CD14-positive monocyte (primary cell): ENCODE results near the gene CTBS. TPM values are rescaled to one million over a fixed set of nuclear protein-coding genes. Genes with fewer than 3 reads are reported as not detected.

ENCODE experiments used
- DNase-seq, 3 donors: peaks; one replicate each; pipeline ENCODE4 v3.0.0-alpha.2; 2011 to 2022
- H2AFZ ChIP-seq: 2 replicates; pipeline ENCODE4 v1.6.0; 2012; ENCODE audit warnings: mild to moderate bottlenecking, low read depth, low read length, inconsistent platforms; ENCODE audit not compliant: insufficient read depth, poor library complexity, severe bottlenecking
- H3K27ac ChIP-seq, 2 donors: 1 replicate in 1 of 2; 2 replicates in 1 of 2; pipeline ENCODE4 v1.5.1; 2012 to 2013; ENCODE audit warnings: low read length in 2 of 2, control low read depth in 1 of 2, inconsistent platforms in 1 of 2, low read depth in 1 of 2, mild to moderate bottlenecking in 1 of 2
- H3K27me3 ChIP-seq, 2 donors: one replicate each; pipeline versions ENCODE4 v1.6.0 to v1.6.1; 2011 to 2013; ENCODE audit warnings: low read length in 2 of 2; ENCODE audit not compliant: control insufficient read depth in 2 of 2, insufficient read depth in 2 of 2
- H3K36me3 ChIP-seq, 2 donors: replicated peaks in 1 of 2; 1 replicate in 1 of 2; 2 replicates in 1 of 2; pipeline versions ENCODE4 v1.5.1 to v1.6.1; 2012 to 2013; ENCODE audit warnings: low read length in 2 of 2, control low read depth in 1 of 2, inconsistent platforms in 1 of 2, mild to moderate bottlenecking in 1 of 2; ENCODE audit not compliant: insufficient read depth in 2 of 2, control insufficient read depth in 1 of 2
- H3K4me1 ChIP-seq, 2 donors: 1 replicate in 1 of 2; 2 replicates in 1 of 2; pipeline versions ENCODE4 v1.5.1 to v1.6.1; 2012 to 2013; ENCODE audit warnings: low read length in 2 of 2, control low read depth in 1 of 2, inconsistent platforms in 1 of 2, mild to moderate bottlenecking in 1 of 2, moderate library complexity in 1 of 2; ENCODE audit not compliant: insufficient read depth in 2 of 2, control insufficient read depth in 1 of 2
- H3K4me2 ChIP-seq: replicated peaks from 2 replicates; pipeline ENCODE3; 2012; ENCODE audit warnings: low read length, moderate library complexity, mild to moderate bottlenecking; ENCODE audit not compliant: poor library complexity, severe bottlenecking; ENCODE audit errors: extremely low read depth
- H3K4me3 ChIP-seq, 3 experiments: fragments of 200-600 bp in 1 of 3; sonication (generic) in 1 of 3; replicated peaks in 1 of 3; 1 replicate in 2 of 3; 2 replicates in 1 of 3; pipeline ENCODE4 v1.5.1; 2011 to 2013; ENCODE audit warnings: low read length in 3 of 3, mild to moderate bottlenecking in 3 of 3, control low read depth in 2 of 3, low read depth in 2 of 3, inconsistent platforms in 1 of 3, moderate library complexity in 1 of 3
- H3K79me2 ChIP-seq: 2 replicates; pipeline ENCODE4 v1.6.0; 2012; ENCODE audit warnings: mild to moderate bottlenecking, control low read depth, inconsistent platforms, low read length, moderate library complexity; ENCODE audit not compliant: insufficient read depth
- H3K9ac ChIP-seq: 2 replicates; pipeline ENCODE4 v1.6.0; 2017; ENCODE audit warnings: low read length, mild to moderate bottlenecking; ENCODE audit not compliant: insufficient read depth, poor library complexity, severe bottlenecking
- H3K9me3 ChIP-seq, 2 donors: replicated peaks in 1 of 2; 1 replicate in 1 of 2; 2 replicates in 1 of 2; pipeline versions ENCODE4 v1.5.1 to v1.6.1; 2012 to 2013; ENCODE audit warnings: low read length in 2 of 2, control low read depth in 1 of 2; ENCODE audit not compliant: control insufficient read depth in 1 of 2, insufficient read depth in 1 of 2
- H4K20me1 ChIP-seq: 2 replicates; pipeline ENCODE4 v1.6.0; 2012; ENCODE audit warnings: mild to moderate bottlenecking, low read length, control low read depth, moderate library complexity; ENCODE audit not compliant: insufficient read depth
- H3K27ac Mint-ChIP-seq, 7 donors: one replicate each; pipeline ENCODE4 v1.8.0; 2020; ENCODE audit warnings: mild to moderate bottlenecking in 7 of 7, mixed read lengths in 7 of 7, moderate library complexity in 6 of 7, inconsistent platforms in 2 of 7
- H3K27me3 Mint-ChIP-seq, 3 donors: one replicate each; pipeline ENCODE4 v1.8.0; 2021 to 2022; ENCODE audit warnings: low read depth in 3 of 3, mild to moderate bottlenecking in 3 of 3, mixed read lengths in 3 of 3, moderate library complexity in 3 of 3, inconsistent platforms in 1 of 3
- H3K36me3 Mint-ChIP-seq, 2 donors: one replicate each; pipeline ENCODE4 v1.8.0; 2020; ENCODE audit warnings: mixed read lengths in 2 of 2, inconsistent platforms in 1 of 2, mild to moderate bottlenecking in 1 of 2
- H3K4me1 Mint-ChIP-seq: one replicate; pipeline ENCODE4 v1.8.0; 2020; ENCODE audit warnings: mild to moderate bottlenecking, mixed read lengths
- H3K4me3 Mint-ChIP-seq, 2 donors: one replicate each; pipeline ENCODE4 v1.8.0; 2020; ENCODE audit warnings: mild to moderate bottlenecking in 2 of 2, mixed read lengths in 2 of 2, moderate library complexity in 1 of 2
- H3K9me3 Mint-ChIP-seq, 7 donors: one replicate each; pipeline ENCODE4 v1.8.0; 2020 to 2022; ENCODE audit warnings: mixed read lengths in 7 of 7, mild to moderate bottlenecking in 6 of 7, moderate library complexity in 6 of 7, inconsistent platforms in 2 of 7
- WGBS: methylation state at CpG from one replicate; pipeline ENCODE4 v1.1.5; 2013; ENCODE audit warnings: missing lambda C conversion rate; ENCODE audit not compliant: insufficient coverage; 5-methylcytosine and 5-hydroxymethylcytosine counted together
- intact Hi-C, 2 donors: fragments of 100-400 bp; cut with micrococcal nuclease; formaldehyde crosslinking; loops; one replicate each; pipeline versions ENCODE4 v1.15.0 to v1.15.1; 2023
- polyA plus RNA-seq, 3 donors: library from polyadenylated mRNA; depleted of rRNA in 1 of 3; unstranded in 2 of 3; stranded (reverse) in 1 of 3; fragments of 300-500 nt in 2 of 3; fragments of >200 nt in 1 of 3; fragmentation: Illumina TruSeq in 2 of 3; gene quantifications; 1 replicate in 2 of 3; 2 replicates in 1 of 3; pipeline ENCODE4 v1.2.3, GENCODE V29; 2012 to 2021
- TF ChIP-seq, protein P1 (sequence below): fragments of 200-600 bp; IDR thresholded peaks from one replicate; pipeline ENCODE4 v1.8.0; 2022; ENCODE audit warnings: antibody characterized with exemption, mild to moderate bottlenecking

Gene CTBS
- polyA plus RNA-seq, 3 donors, result 29.2 to 62.2 (median 44.8) TPM

DNA sequence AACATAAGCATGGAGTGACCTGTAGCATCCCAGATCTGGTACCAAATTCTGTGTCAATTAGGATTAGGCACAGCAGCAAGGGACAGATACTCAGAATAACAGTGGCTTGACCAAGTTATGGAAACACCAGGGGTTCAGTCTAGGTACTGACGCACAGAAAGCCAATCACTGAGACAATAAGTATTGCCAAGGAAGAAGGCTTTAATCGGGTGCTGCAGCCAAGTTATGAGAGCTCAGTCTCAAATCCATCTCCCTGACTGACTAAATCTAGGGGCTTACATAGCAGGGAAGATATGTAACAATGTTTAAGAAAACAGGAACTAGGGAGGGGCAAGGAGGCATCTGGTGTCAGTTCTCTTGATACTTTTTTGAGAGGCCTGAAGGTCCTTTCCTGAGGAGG lies 39.6 kb upstream of the CTBS start:
- no peak for DNase-seq
- Mint-ChIP-seq H3K9me3 (peaks cover 20 to 38% (median 31%) of the 10 kb centered on the region in 7 donors), H3K4me3 (no peak overlapping the region), H3K27ac (no peak overlapping the region), H3K36me3 (no peaks in the 10 kb centered on the region), H3K4me1 (peaks cover 8% of the 10 kb centered on the region), H3K27me3 (peaks cover 0 to 4% (median 0%) of the 10 kb centered on the region in 3 donors)
- no peaks in the 10 kb centered on the region for H4K20me1 ChIP-seq
- H3K36me3 ChIP-seq, result no peaks in the 10 kb centered on the region
- no peak overlapping the region for H3K4me2 ChIP-seq
- no peak overlapping the region for H3K9ac ChIP-seq
- H3K4me1 ChIP-seq, result peaks cover 0 to 5% of the 10 kb centered on the region in 2 donors
- intact Hi-C loops, result no loop called here
- H3K4me3 ChIP-seq, result no peak overlapping the region
- no peak overlapping the region for H3K27ac ChIP-seq
- H3K27me3 ChIP-seq, result no peaks in the 10 kb centered on the region
- TF ChIP-seq, protein P1, sequence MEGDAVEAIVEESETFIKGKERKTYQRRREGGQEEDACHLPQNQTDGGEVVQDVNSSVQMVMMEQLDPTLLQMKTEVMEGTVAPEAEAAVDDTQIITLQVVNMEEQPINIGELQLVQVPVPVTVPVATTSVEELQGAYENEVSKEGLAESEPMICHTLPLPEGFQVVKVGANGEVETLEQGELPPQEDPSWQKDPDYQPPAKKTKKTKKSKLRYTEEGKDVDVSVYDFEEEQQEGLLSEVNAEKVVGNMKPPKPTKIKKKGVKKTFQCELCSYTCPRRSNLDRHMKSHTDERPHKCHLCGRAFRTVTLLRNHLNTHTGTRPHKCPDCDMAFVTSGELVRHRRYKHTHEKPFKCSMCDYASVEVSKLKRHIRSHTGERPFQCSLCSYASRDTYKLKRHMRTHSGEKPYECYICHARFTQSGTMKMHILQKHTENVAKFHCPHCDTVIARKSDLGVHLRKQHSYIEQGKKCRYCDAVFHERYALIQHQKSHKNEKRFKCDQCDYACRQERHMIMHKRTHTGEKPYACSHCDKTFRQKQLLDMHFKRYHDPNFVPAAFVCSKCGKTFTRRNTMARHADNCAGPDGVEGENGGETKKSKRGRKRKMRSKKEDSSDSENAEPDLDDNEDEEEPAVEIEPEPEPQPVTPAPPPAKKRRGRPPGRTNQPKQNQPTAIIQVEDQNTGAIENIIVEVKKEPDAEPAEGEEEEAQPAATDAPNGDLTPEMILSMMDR, result no peak
- H3K9me3 ChIP-seq, result peaks cover 26 to 31% of the 10 kb centered on the region in 2 donors
- no peaks in the 10 kb centered on the region for H3K79me2 ChIP-seq
- no peak overlapping the region for H2AFZ ChIP-seq
- WGBS, result 100% methylated on average over 2 of the region's 2 CpGs

DNA sequence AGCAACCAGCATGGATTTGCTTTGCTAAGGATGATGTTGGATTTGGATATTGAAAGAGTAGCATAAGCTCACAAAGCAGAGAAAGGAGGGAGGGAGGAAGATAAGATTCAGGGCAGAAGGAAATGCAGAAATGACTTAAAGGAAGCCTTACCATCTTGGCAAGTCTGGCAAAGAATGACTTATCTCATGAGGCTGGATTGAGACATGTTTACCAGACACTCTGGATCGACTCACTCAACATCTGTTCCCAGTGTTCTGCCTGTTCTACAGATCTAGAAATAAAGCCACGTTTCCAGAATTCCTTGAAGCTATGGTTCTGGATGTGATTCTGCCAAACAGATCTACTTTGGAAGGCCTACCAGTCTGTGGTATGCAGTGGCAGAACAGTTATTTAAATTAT lies 38.8 kb upstream of the CTBS start:
- no peak for DNase-seq
- Mint-ChIP-seq H3K27me3 (peaks cover 0 to 4% (median 0%) of the 10 kb centered on the region in 3 donors), H3K9me3 (peaks cover 20 to 38% (median 32%) of the 10 kb centered on the region in 7 donors), H3K4me1 (peaks cover 8% of the 10 kb centered on the region), H3K4me3 (no peak overlapping the region), H3K36me3 (no peaks in the 10 kb centered on the region), H3K27ac (no peak overlapping the region)
- Histone ChIP-seq H3K9me3 (peaks cover 26 to 31% of the 10 kb centered on the region in 2 donors), H3K79me2 (no peaks in the 10 kb centered on the region), H2AFZ (no peak overlapping the region), H3K36me3 (no peaks in the 10 kb centered on the region), H3K27ac (no peak overlapping the region), H3K4me3 (no peak overlapping the region), H4K20me1 (no peaks in the 10 kb centered on the region), H3K4me2 (no peak overlapping the region), H3K9ac (no peak overlapping the region), H3K27me3 (no peaks in the 10 kb centered on the region), H3K4me1 (peaks cover 0 to 5% of the 10 kb centered on the region in 2 donors)
- intact Hi-C loops, result no loop called here
- TF ChIP-seq, protein P1, result no peak
- WGBS, result 100% methylated on average over 1 of the region's 2 CpGs
